ENCODE measurements around the gene BTBD9. TPM values are rescaled to one million over a fixed set of nuclear protein-coding genes. Genes with fewer than 3 reads are reported as not detected.

The BTBD9 gene
- total RNA-seq, 1 experiment from 2014 or later: 8.9 TPM

GRCh38 chr6:38311201-38311600, 328.5 kb downstream of the BTBD9 start:
- H3K79me1 ChIP-seq (ENCODE audit: insufficient read depth, low read depth, low read length, poor library complexity, severe bottlenecking): no peaks in the 10 kb centered on the region
- H3K27ac ChIP-seq (ENCODE audit: insufficient read length, low read depth, low read length): no peak overlapping the region
- no peak overlapping the region for H2AFZ ChIP-seq (ENCODE audit: low read length)
- Mint-ChIP-seq H3K27me3 (ENCODE audit: low read depth) (no peaks in the 10 kb centered on the region), H3K4me3 (no peak overlapping the region), H3K27ac (no peak overlapping the region), H3K9me3 (no peaks in the 10 kb centered on the region), H3K4me1 (peaks cover 12% of the 10 kb centered on the region in 2 experiments), H3K36me3 (ENCODE audit: insufficient read depth in 1 of 3, low read depth in 3 of 3) (no peaks in the 10 kb centered on the region)
- H3K27me3 ChIP-seq (ENCODE audit: insufficient read depth, low read length): no peaks in the 10 kb centered on the region
- H2AK5ac ChIP-seq (ENCODE audit: insufficient read length, low read length): no peak overlapping the region
- H3K14ac ChIP-seq (ENCODE audit: insufficient read depth, low read length): no peak overlapping the region
- no peaks in the 10 kb centered on the region for H4K20me1 ChIP-seq (ENCODE audit: control insufficient read depth, insufficient read depth, insufficient read length)
- no peak overlapping the region for H3K56ac ChIP-seq (ENCODE audit: insufficient read length, low read depth, low read length)
- no peak overlapping the region for H3K23ac ChIP-seq (ENCODE audit: insufficient read length, low read depth, low read length)
- H2BK5ac ChIP-seq (ENCODE audit: insufficient read length, low read length): no peak overlapping the region
- no peak overlapping the region for H3T11ph ChIP-seq (ENCODE audit: low read length)
- no peak overlapping the region for H3K4me2 ChIP-seq (ENCODE audit: insufficient read depth, insufficient read length, low read length)
- no peak overlapping the region for H2BK20ac ChIP-seq (ENCODE audit: low read depth, low read length, poor library complexity, severe bottlenecking)
- H2BK12ac ChIP-seq (ENCODE audit: insufficient read length, low read depth, low read length): no peak overlapping the region
- no peaks in the 10 kb centered on the region for H3K79me2 ChIP-seq (ENCODE audit: insufficient read depth, low read length)
- TF ChIP-seq CTCF (conservative IDR thresholded peaks at IDR 0.05): no peak
- no peak overlapping the region for H3K4ac ChIP-seq (ENCODE audit: low read depth, low read length)
- WGBS (ENCODE audit: extremely low coverage, insufficient read length, low lambda C conversion rate): no CpG with 5 or more reads among the region's 3 CpGs
- no peak overlapping the region for H3K9ac ChIP-seq (ENCODE audit: extremely low read depth, insufficient read length, low read length)
- H4K8ac ChIP-seq (replicated peaks; ENCODE audit: insufficient read length, low read depth, low read length): no peak overlapping the region
- H2BK120ac ChIP-seq (ENCODE audit: low read depth, low read length, poor library complexity, severe bottlenecking): no peak overlapping the region
- no peak overlapping the region for H2BK15ac ChIP-seq (ENCODE audit: low read depth, low read length)
- no peak overlapping the region for H4K5ac ChIP-seq (ENCODE audit: insufficient read length, low read depth, low read length)
- H3K18ac ChIP-seq (ENCODE audit: insufficient read length, low read depth, low read length): no peak overlapping the region
- H4K91ac ChIP-seq (ENCODE audit: insufficient read length, low read depth, low read length): no peak overlapping the region
- no peaks in the 10 kb centered on the region for H3K23me2 ChIP-seq (ENCODE audit: insufficient read length, low read depth, low read length, poor library complexity, severe bottlenecking)
- no peaks in the 10 kb centered on the region for H3K9me3 ChIP-seq (ENCODE audit: control insufficient read depth, low read depth, low read length)
- no peaks in the 10 kb centered on the region for H3K4me1 ChIP-seq (ENCODE audit: insufficient read depth, low read length)
- no peak for DNase-seq

Measured in H9 (cell line).